Mucosa of descending colon (tissue), 3 donors: ENCODE data around the gene MLIP. TPM values are rescaled to one million over a fixed set of nuclear protein-coding genes. Genes with fewer than 3 reads are reported as not detected.
A peak's percentile ranks its signal among the peaks of the same experiment; 100 is the strongest.

Source experiments
- ATAC-seq: fragments of 200-7000 bp; cut with Tn5 transposase; one replicate; pipeline ENCODE4 v1.9.1; 2020; ENCODE audit warnings: mild to moderate bottlenecking, moderate library complexity
- DNase-seq, 3 donors: peaks; one replicate each; pipeline ENCODE4 v3.0.0-alpha.2; 2020
- H3K36me3 ChIP-seq: fragments of 200-600 bp; one replicate; pipeline ENCODE4 v1.8.0; 2021; ENCODE audit warnings: low read depth, mild to moderate bottlenecking
- H3K4me1 ChIP-seq: fragments of 200-600 bp; one replicate; pipeline ENCODE4 v1.8.0; 2021; ENCODE audit warnings: low read depth, mild to moderate bottlenecking
- H3K4me3 ChIP-seq: fragments of 200-600 bp; one replicate; pipeline ENCODE4 v1.8.0; 2021; ENCODE audit warnings: mild to moderate bottlenecking
- H3K9me3 ChIP-seq: fragments of 200-600 bp; one replicate; pipeline ENCODE4 v1.8.0; 2021; ENCODE audit warnings: mild to moderate bottlenecking
- intact Hi-C, 2 donors: fragments of 100-400 bp; cut with DNase I in 1 of 2; cut with micrococcal nuclease in 1 of 2; formaldehyde crosslinking; loops; one replicate each; pipeline versions ENCODE4 v1.11.0 to v1.11.1; 2022; cut with DNase I, micrococcal nuclease
- total RNA-seq, 3 donors: library from RNA; stranded (reverse); fragmentation: NEBNext Ultra II Directional in 2 of 3; extraction: Animal tissue kit (Norgen Biotek cat#: 25700) in 2 of 3; gene quantifications; one replicate each; pipeline versions ENCODE4 v1.2.1 to v1.2.4, GENCODE V29; 2021 to 2023
- TF ChIP-seq, protein P1 (sequence below): fragments of 200-600 bp; IDR thresholded peaks from one replicate; pipeline ENCODE4 v1.8.0; 2022; ENCODE audit warnings: antibody characterized with exemption, mild to moderate bottlenecking
- donor health status: DM: no; HTN: no; CAD: no; lungs with moderate emphysema.
- donor health status: DM: no; HTN: no; CAD: no.
- donor health status: DM: no; HTN: yes; CAD: no.

The MLIP gene
- total RNA-seq, 3 donors from 2014 or later: 1.9 to 2.5 (median 2.3) TPM

DNA sequence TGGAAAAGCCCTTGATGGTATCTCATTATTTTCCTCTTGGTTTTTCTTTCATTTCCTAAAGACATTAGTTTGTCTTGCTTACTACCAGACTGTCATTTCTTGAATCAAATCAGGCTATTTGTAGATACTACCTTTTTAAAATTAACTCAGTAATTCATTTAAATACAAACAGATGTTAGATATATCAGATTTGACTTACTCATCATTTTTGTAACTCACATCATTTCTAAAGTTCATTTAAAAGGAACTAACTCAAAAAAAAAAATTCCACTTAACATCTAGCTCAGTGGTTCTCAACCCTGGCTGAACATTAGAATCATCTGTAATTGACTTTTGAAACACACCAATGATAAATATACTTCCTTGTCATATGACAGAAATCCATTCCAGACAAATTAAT lies 148.8 kb downstream of the MLIP start:
- Histone ChIP-seq H3K4me3 (no peak overlapping the region), H3K36me3 (no peaks in the 10 kb centered on the region), H3K4me1 (peaks cover 6% of the 10 kb centered on the region), H3K9me3 (no peaks in the 10 kb centered on the region)
- TF ChIP-seq, protein P1, sequence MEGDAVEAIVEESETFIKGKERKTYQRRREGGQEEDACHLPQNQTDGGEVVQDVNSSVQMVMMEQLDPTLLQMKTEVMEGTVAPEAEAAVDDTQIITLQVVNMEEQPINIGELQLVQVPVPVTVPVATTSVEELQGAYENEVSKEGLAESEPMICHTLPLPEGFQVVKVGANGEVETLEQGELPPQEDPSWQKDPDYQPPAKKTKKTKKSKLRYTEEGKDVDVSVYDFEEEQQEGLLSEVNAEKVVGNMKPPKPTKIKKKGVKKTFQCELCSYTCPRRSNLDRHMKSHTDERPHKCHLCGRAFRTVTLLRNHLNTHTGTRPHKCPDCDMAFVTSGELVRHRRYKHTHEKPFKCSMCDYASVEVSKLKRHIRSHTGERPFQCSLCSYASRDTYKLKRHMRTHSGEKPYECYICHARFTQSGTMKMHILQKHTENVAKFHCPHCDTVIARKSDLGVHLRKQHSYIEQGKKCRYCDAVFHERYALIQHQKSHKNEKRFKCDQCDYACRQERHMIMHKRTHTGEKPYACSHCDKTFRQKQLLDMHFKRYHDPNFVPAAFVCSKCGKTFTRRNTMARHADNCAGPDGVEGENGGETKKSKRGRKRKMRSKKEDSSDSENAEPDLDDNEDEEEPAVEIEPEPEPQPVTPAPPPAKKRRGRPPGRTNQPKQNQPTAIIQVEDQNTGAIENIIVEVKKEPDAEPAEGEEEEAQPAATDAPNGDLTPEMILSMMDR: no peak
- DNase-seq: no peak
- intact Hi-C loops: no loop called here
- no peak for ATAC-seq

- Histone ChIP-seq H3K4me1 (peaks cover 6% of the 10 kb centered on the region), H3K4me3 (no peak overlapping the region), H3K36me3 (no peaks in the 10 kb centered on the region), H3K9me3 (no peaks in the 10 kb centered on the region)
- ATAC-seq: no peak
- TF ChIP-seq, protein P1: no peak
- no peak for DNase-seq
- intact Hi-C loops: no loop called here
Observed at GRCh38 chr6:54262499-54262898, 151.3 kb downstream of the MLIP start.

DNA sequence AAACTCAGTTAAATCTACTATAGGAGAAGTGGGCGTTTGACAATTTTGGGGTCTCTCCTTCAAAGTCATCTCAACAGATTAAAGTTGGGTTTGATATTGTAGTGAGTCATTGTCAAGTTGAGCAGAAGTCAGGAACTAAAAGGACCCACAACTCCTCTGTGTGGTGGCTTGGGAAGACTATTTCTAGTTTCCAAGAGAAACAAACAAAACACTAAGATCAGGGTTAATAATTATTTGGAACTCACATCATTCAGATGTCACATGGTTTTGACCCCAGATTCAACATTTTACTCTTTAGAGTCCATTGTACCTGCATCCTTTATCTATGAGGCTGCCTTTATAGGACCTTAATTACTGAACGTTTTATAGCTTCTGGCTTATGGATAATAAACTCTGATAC lies 151.7 kb downstream of the MLIP start:
- intact Hi-C loops: no loop called here
- H3K4me3 ChIP-seq: no peak overlapping the region
- peaks cover 6% of the 10 kb centered on the region for H3K4me1 ChIP-seq
- DNase-seq (no peak), ATAC-seq (peak; percentile 38)
- TF ChIP-seq, protein P1: no peak
- no peaks in the 10 kb centered on the region for H3K9me3 ChIP-seq
- no peaks in the 10 kb centered on the region for H3K36me3 ChIP-seq

- ATAC-seq (no peak), DNase-seq (no peak)
- H3K9me3 ChIP-seq: no peaks in the 10 kb centered on the region
- H3K36me3 ChIP-seq: no peaks in the 10 kb centered on the region
- H3K4me3 ChIP-seq: no peak overlapping the region
- H3K4me1 ChIP-seq: peaks cover 6% of the 10 kb centered on the region
- TF ChIP-seq, protein P1: no peak
- intact Hi-C loops: loop anchor here in 1 of 2 donors (5.0 kb wide), 1 partner anchor 277 kb away; no protein-coding TSS in a partner anchor
Observed at GRCh38 chr6:54264581-54265272, 153.5 kb downstream of the MLIP start.

GRCh38 chr6:54266400-54266923 lies 155.2 kb downstream of the MLIP start:
- no peaks in the 10 kb centered on the region for H3K9me3 ChIP-seq
- intact Hi-C loops: loop anchor here in 1 of 2 donors (5.0 kb wide), 1 partner anchor 279 kb away; no protein-coding TSS in a partner anchor
- DNase-seq (no peak), ATAC-seq (no peak)
- H3K4me3 ChIP-seq: no peak overlapping the region
- H3K4me1 ChIP-seq: peaks cover 6% of the 10 kb centered on the region
- no peaks in the 10 kb centered on the region for H3K36me3 ChIP-seq
- TF ChIP-seq, protein P1: no peak
